NCI-H345 (cell line): Measurements from ENCODE around the gene GTF2IRD1.
A peak's percentile ranks its signal among the peaks of the same experiment; 100 is the strongest.
"Not testable (repeated sequence)": the region's sequence is repeated elsewhere in the genome, so short reads cannot be mapped to it uniquely, and the experiment has no call there.

Experiments
- DNase-seq: peaks from one replicate; lab custom pipeline; 2025; lab: John Stamatoyannopoulos, UW

GTF2IRD1 gene

DNA sequence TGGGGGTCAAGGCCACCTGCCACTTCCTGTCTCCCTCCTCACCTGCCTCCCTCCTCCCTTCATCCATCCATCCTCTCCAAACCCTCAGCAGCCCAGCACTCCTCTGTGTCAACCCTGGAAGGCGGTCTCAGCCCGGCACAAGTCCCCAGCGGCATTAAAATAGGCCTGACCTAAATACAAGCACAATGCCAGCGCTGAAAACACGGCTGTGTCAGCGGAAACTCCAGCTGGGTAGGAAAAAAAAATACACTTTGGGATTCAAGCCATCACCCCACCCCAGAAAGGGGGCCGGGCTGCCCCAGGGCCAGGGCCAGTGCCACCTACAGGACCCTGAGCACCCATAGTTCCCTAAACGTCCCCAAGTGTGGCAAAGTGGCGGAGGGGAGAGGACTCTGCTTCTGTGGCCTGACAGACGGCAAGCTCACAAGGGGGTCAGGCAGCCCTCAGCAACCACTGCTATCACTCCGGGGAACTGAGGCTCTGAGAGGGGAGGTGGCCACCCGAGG, 22.7 kb upstream of the GTF2IRD1 start:
- DNase-seq = no peak

DNA sequence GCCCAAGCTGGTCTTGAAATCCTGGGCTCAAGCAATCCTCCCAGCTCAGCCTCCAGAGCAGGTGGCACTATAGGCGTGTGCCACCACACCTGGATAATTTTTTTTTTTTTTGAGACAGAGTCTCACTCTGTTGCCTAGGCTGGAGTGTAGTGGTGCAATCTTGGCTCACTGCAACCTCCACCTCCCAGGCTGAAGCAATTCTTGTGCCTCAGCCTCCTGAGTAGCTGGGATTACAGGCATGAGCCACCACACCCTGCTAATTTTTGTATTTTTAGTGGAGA, 16.5 kb upstream of the GTF2IRD1 start:
- DNase-seq = not testable (repeated sequence)

GRCh38 chr7:74438327-74438726, 15.4 kb upstream of the GTF2IRD1 start:
- no peak for DNase-seq

- no peak for DNase-seq
Measured at GRCh38 chr7:74439541-74439940, 14.2 kb upstream of the GTF2IRD1 start.

- DNase-seq = not testable (repeated sequence)
Measured at GRCh38 chr7:74440143-74440542, 13.6 kb upstream of the GTF2IRD1 start.

DNA sequence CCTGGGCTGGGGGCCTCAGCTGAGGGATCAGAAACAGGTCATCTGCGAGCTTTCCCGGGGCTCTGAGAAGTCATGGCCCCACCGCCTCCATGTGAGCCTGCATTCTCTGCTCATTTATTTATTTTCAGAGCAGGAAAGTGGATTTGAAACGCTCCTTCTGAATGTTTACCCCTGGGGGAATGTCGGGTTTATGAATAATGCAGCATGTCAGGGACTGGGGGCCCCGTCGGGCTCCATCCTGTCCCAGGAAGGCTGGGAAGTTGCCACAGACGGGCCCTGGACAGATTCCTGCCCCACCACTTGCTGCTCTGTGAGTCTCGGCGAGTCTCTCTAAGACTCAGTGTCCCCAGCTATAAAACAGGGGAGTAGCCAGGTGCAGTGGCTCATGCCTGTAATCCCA, 11.9 kb upstream of the GTF2IRD1 start:
- no peak for DNase-seq

DNA sequence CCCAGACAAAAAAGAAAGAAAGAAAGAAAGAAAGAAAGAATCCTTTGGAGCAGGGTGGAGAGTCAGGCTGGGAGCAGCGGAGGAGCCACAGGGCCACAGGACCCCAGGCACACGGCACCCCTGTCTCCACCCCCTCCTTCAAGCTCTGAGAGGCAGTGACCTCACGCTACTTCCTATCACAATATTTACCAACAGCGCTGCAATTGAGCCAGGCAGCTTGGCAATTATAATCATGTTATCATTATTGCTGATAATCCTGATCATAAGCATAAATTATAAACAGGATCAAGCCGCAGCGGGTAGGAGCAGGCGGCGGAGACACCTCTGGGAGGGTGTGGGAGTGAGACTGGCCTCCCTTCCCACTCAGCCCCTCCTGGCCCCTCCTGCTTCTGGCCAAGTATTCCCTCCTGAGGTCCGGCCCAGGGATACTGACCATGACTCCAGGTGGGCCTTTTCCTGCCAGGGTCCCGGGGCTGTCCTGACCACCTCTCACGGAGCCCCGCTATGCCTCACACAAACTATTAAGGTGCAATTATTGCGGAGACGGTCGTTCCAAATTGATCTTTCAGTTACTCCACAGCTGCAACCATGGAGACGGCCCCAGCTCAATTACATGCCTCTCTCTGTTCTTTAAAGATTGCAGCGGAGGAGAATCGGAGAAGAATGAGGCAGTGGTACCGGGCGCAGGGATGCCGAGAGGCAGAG, 10.0 kb upstream of the GTF2IRD1 start:
- no peak for DNase-seq

- DNase-seq = no peak
Measured at GRCh38 chr7:74449144-74449543, 4.6 kb upstream of the GTF2IRD1 start.

DNA sequence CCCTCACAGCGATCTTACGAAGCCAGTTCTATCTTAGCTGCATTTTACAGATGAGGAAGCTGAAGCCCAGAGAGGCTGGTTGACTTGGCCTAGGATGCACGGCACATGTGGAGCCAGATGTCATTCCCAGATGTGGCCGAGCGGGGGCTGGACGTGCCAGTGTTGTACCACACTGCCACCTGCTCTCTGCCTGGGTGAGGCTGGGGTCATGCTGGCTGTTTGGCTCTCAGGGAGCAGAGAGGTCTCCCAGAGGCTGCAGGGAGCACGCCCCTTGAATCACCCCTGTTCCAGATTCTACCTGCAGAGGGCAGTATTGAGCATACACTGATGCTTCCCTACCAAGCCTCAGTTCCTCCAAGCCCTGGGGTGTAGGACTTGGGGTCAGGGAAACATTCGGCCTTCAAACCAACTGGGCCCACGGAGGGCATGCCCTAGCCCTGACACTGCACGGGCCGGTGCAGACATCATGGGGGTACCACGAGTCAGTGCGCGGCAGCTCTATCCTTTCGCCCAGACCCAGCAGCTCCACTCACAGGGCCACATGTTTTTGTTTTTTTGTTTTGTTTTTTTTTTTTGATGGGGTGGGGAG, 3.8 kb upstream of the GTF2IRD1 start:
- peak; percentile 55 for DNase-seq

DNA sequence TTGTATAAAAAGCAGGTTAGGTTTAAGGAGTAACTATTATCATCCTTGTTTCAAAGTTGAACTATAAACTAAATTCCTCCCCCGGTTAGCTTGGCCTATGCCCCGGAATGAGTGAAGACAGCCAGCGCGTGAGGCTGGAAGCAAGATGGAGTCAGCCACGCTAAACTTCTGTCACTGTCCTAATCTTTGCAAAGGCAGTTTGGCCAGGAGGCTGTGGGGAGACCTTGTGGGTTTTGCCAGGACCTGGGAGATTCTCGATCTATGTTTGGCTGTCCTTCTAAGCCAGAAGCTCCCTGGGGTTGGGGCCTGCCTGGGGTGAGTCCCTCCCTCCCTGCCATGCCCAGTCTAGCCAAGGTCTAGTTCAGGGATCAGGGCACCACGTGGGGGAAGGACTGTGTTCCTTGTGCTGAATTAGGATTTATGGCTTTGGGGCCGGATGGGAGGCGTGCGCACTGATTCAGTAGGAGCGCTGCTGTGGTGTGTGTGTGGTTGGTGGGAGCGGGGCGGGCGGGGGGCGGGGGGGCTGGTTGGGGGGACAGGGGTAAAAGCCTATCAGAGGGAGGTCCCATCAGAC, 871 bp upstream of the GTF2IRD1 start:
- DNase-seq = no peak

- peak; percentile 22 for DNase-seq
Measured at GRCh38 chr7:74454021-74454924, 567 bp downstream of the GTF2IRD1 start.

- no peak for DNase-seq
Measured at GRCh38 chr7:74454925-74455288, 1.2 kb downstream of the GTF2IRD1 start.

GRCh38 chr7:74455291-74455804, 1.6 kb downstream of the GTF2IRD1 start:
- no peak for DNase-seq

DNA sequence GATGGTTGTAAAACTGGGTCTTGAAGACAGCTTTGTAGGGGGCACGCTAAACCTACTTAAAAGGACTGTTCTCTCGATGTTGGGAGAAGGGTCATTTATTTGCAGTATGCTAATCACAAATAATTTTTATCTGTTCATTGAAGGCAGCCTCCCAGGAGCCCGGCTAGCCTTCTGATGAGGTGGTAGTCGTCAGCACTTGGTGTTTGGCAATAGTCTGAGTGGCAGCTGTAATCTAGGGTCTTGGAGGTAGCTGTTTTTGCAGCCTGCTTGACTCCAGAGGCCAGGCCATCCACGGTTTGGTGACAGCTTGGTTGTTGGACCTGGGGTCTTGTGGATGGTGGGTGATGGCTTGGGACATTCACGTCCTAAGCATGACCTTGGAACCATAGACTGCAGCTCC, 2.2 kb downstream of the GTF2IRD1 start:
- no peak for DNase-seq

DNA sequence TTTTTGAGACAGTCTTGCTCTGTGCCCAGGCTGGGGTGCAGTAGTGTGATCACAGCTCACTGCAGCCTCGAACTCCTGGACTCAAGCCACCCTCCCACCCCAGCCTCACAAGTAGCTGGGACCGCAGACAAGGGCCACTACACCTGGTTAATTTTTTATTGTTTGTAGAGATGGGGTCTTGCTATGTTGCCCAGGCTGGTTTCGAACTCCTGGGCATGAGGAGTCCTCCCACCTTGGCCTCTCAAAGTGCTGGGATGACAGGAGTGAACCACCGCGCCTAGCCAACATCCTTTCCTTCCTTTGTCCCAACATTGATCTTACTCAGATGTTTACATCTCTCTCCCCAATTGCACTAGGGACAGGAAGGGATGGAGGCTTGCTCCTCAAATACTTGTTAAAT, 3.3 kb downstream of the GTF2IRD1 start:
- DNase-seq = no peak

GRCh38 chr7:74461970-74462706, 8.4 kb downstream of the GTF2IRD1 start:
- no peak for DNase-seq

GRCh38 chr7:74462707-74463100, 9.0 kb downstream of the GTF2IRD1 start:
- no peak for DNase-seq

GRCh38 chr7:74464931-74465886, 11.5 kb downstream of the GTF2IRD1 start:
- no peak for DNase-seq

GRCh38 chr7:74466196-74466813, 12.6 kb downstream of the GTF2IRD1 start:
- no peak for DNase-seq

DNA sequence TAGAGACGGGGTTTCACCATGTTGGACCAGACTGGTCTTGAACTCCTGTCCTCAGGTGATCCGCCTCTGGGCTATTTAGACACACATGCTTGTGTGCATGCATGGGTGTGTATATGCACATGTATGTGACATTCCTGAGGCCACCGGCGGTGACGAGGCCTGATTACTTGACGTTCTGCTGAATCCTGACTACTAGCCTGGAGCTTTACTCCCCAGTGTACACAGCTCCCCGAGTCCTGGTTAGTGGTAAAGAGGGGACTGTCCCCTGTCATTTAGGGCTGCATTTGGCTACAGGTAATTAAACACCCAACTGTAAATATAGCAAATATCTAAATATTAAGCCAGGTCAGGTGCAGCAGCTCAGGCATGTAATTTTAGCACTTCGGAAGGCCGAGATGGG, 14.2 kb downstream of the GTF2IRD1 start:
- DNase-seq = no peak
